Lung (tissue), 12 donors: Measurements from ENCODE around the gene CRYBA4. TPM values are rescaled to one million over a fixed set of nuclear protein-coding genes. Genes with fewer than 3 reads are reported as not detected.

Source experiments
- ATAC-seq: fragments of 200-7000 bp; cut with Tn5 transposase; one replicate; pipeline ENCODE4 v1.9.1; 2020; ENCODE audit warnings: moderate number of reproducible peaks; ENCODE audit not compliant: insufficient read depth, low FRiP score
- DNase-seq, 3 donors: peaks; one replicate each; pipeline ENCODE4 v3.0.0-alpha.2; 2013 to 2017
- H3K27ac ChIP-seq, 2 donors: one replicate each; pipeline ENCODE4 v1.5.1; 2013; ENCODE audit warnings: mild to moderate bottlenecking in 2 of 2, moderate library complexity in 2 of 2, control low read depth in 1 of 2, inconsistent platforms in 1 of 2, low read depth in 1 of 2, low read length in 1 of 2
- H3K27me3 ChIP-seq, 3 donors: one replicate each; pipeline ENCODE4 v1.5.1; 2013; ENCODE audit warnings: low read length in 2 of 3; ENCODE audit not compliant: control insufficient read depth in 3 of 3, insufficient read depth in 3 of 3
- H3K36me3 ChIP-seq, 4 donors: one replicate each; pipeline ENCODE4 v1.5.1; 2013; ENCODE audit warnings: low read length in 4 of 4, mild to moderate bottlenecking in 1 of 4, moderate library complexity in 1 of 4; ENCODE audit not compliant: control insufficient read depth in 4 of 4, insufficient read depth in 4 of 4
- H3K4me1 ChIP-seq, 5 donors: one replicate each; pipeline ENCODE4 v1.5.1; 2013; ENCODE audit warnings: low read length in 5 of 5, mild to moderate bottlenecking in 2 of 5, moderate library complexity in 1 of 5; ENCODE audit not compliant: control insufficient read depth in 5 of 5, insufficient read depth in 5 of 5
- H3K4me3 ChIP-seq: one replicate; pipeline ENCODE4 v1.5.1; 2013; ENCODE audit warnings: mild to moderate bottlenecking, control low read depth, moderate library complexity
- H3K9ac ChIP-seq, 2 donors: one replicate each; pipeline ENCODE4 v1.5.1; 2013; ENCODE audit warnings: low read length in 2 of 2, control low read depth in 1 of 2; ENCODE audit not compliant: insufficient read depth in 1 of 2
- H3K9me3 ChIP-seq, 4 donors: one replicate each; pipeline ENCODE4 v1.5.1; 2013; ENCODE audit warnings: low read length in 3 of 4, mild to moderate bottlenecking in 1 of 4, moderate library complexity in 1 of 4; ENCODE audit not compliant: control insufficient read depth in 4 of 4, insufficient read depth in 3 of 4
- WGBS, 2 donors: extraction: QIAGEN DNeasy Blood & Tissue Kit; methylation state at CpG; one replicate each; pipeline ENCODE4 v1.1.7; 2013; 5-methylcytosine and 5-hydroxymethylcytosine counted together
- polyA plus RNA-seq, 2 donors: library from polyadenylated mRNA; stranded (reverse); fragments of 200-250 nt; gene quantifications; one replicate each; pipeline ENCODE4 v1.2.1, GENCODE V29; 2013
- total RNA-seq, 2 donors: library from RNA; depleted of rRNA in 1 of 2; stranded (reverse); fragments of >200 nt in 1 of 2; gene quantifications; one replicate each; pipeline ENCODE4 v1.2.1, GENCODE V29; 2014 to 2021
- TF ChIP-seq, protein P1 (sequence below): IDR thresholded peaks from 2 replicates; pipeline ENCODE4 v1.5.1; 2012; ENCODE audit warnings: mild to moderate bottlenecking; ENCODE audit errors: control extremely low read depth, extremely low read depth
- donor health status: control.
- donor health status: control.
- donor health status: Bipolar disorder and iron deficiency.
- donor health status: healthy.
- donor health status: DM: yes; HTN: yes; CAD: no.

Gene CRYBA4
- total and polyA plus RNA-seq, 4 donors = 0.06 to 0.22 TPM; not detected in 2

DNA sequence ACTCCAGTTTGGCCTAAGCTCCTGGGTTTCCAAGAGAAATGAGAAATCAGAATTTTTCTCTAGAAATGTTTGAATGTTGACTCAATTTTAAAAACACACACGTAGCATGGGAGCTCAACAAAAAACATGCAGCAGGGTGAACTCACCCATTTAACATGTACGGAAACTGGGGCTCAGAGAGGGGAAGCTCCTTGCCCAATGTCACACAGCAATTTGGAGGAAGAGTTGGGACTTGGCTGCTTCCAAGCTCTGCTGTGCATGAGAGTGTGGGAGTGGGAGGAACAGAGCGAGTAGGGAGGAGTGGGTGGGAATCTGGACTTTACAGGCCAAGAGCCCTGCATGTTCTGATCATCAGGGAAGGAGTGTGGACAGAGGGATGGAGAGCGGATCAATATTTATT, 37.8 kb upstream of the CRYBA4 start:
- H3K9ac ChIP-seq = no peak overlapping the region
- ATAC-seq (no peak), DNase-seq (no peak)
- peaks cover 0 to 26% (median 0%) of the 10 kb centered on the region in 5 donors for H3K4me1 ChIP-seq
- WGBS, 2 donors = 70 to 82% methylated on average over 4 of the region's 4 CpGs
- no peaks in the 10 kb centered on the region for H3K9me3 ChIP-seq
- peaks cover 0 to 8% (median 0%) of the 10 kb centered on the region in 4 donors for H3K36me3 ChIP-seq
- TF ChIP-seq, protein P1, sequence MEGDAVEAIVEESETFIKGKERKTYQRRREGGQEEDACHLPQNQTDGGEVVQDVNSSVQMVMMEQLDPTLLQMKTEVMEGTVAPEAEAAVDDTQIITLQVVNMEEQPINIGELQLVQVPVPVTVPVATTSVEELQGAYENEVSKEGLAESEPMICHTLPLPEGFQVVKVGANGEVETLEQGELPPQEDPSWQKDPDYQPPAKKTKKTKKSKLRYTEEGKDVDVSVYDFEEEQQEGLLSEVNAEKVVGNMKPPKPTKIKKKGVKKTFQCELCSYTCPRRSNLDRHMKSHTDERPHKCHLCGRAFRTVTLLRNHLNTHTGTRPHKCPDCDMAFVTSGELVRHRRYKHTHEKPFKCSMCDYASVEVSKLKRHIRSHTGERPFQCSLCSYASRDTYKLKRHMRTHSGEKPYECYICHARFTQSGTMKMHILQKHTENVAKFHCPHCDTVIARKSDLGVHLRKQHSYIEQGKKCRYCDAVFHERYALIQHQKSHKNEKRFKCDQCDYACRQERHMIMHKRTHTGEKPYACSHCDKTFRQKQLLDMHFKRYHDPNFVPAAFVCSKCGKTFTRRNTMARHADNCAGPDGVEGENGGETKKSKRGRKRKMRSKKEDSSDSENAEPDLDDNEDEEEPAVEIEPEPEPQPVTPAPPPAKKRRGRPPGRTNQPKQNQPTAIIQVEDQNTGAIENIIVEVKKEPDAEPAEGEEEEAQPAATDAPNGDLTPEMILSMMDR = no peak
- H3K4me3 ChIP-seq = no peak overlapping the region
- H3K27ac ChIP-seq = no peak overlapping the region
- H3K27me3 ChIP-seq = no peaks in the 10 kb centered on the region

- TF ChIP-seq, protein P1 = no peak
- peak; percentile 48 to 58 (median 57) for DNase-seq
- Histone ChIP-seq H3K9me3 (no peaks in the 10 kb centered on the region), H3K27ac (peak overlapping the region in 1 of 2 donors; percentile 5), H3K27me3 (no peaks in the 10 kb centered on the region), H3K9ac (no peak overlapping the region), H3K36me3 (peaks cover 0 to 5% (median 0%) of the 10 kb centered on the region in 4 donors), H3K4me1 (peaks cover 0 to 16% (median 0%) of the 10 kb centered on the region in 5 donors), H3K4me3 (no peak overlapping the region)
- ATAC-seq = no peak
- 40 to 46% methylated on average over 11 of the region's 11 CpGs for WGBS, 2 donors
Observed at GRCh38 chr22:26585104-26585790, 36.5 kb upstream of the CRYBA4 start.

GRCh38 chr22:26586556-26587325, 35.0 kb upstream of the CRYBA4 start:
- Histone ChIP-seq H3K36me3 (peaks cover 0 to 3% (median 0%) of the 10 kb centered on the region in 4 donors), H3K4me3 (peak overlapping the region; percentile 3), H3K27ac (peak overlapping the region in 1 of 2 donors; percentile 26), H3K9me3 (no peaks in the 10 kb centered on the region), H3K9ac (no peak overlapping the region), H3K4me1 (peaks cover 0 to 15% (median 4%) of the 10 kb centered on the region in 5 donors), H3K27me3 (no peaks in the 10 kb centered on the region)
- WGBS, 2 donors = 41 to 56% methylated on average over 11 of the region's 11 CpGs
- ATAC-seq = no peak
- TF ChIP-seq, protein P1 = no peak
- peak in 1 of 3 donors; percentile 30 for DNase-seq
